Measurements from ENCODE around the gene TRIM72. TPM values are rescaled to one million over a fixed set of nuclear protein-coding genes. Genes with fewer than 3 reads are reported as not detected.
A peak's percentile ranks its signal among the peaks of the same experiment; 100 is the strongest.

TRIM72 gene
- total and polyA plus RNA-seq, 9 of the 15 experiments (the other 6 are each of a cell fraction or from before 2014, with no cell fraction given) = under 0.01 TPM; not detected in 8

DNA sequence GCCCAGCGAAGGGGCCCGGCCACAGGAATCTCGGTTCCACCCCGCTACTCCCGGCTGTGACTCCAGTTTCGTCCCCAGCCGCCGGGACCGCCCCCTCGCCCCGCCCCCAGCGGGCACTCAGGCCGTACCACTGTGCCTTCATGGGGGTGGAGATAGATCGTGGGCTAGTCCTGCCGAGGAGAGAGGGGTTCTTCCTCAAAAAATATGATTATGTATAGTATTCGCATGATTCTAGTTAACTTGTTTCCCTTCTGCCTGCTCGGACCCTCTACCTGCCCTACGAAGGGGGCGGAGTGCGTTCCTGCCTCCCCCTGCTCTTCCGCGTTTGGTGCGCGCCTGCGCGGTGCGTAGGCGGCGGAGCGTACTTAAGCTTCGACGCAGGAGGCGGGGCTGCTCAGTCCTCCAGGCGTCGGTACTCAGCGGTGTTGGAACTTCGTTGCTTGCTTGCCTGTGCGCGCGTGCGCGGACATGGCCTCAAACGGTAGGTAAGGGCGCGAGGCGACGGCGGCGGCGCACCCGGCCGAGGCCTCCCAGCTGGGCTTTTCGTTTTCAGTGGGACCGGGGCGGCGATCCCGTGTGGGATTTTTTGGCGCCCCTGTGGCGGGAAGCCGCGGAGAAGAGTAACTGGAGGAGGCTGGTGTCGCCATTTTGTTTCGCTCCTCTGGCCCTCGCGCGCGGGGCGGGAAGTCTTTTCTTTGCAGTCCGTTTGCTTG is 34.0 kb upstream of the TRIM72 start, which contains the start of gene FUS (continued):
- TF ChIP-seq, protein P1, sequence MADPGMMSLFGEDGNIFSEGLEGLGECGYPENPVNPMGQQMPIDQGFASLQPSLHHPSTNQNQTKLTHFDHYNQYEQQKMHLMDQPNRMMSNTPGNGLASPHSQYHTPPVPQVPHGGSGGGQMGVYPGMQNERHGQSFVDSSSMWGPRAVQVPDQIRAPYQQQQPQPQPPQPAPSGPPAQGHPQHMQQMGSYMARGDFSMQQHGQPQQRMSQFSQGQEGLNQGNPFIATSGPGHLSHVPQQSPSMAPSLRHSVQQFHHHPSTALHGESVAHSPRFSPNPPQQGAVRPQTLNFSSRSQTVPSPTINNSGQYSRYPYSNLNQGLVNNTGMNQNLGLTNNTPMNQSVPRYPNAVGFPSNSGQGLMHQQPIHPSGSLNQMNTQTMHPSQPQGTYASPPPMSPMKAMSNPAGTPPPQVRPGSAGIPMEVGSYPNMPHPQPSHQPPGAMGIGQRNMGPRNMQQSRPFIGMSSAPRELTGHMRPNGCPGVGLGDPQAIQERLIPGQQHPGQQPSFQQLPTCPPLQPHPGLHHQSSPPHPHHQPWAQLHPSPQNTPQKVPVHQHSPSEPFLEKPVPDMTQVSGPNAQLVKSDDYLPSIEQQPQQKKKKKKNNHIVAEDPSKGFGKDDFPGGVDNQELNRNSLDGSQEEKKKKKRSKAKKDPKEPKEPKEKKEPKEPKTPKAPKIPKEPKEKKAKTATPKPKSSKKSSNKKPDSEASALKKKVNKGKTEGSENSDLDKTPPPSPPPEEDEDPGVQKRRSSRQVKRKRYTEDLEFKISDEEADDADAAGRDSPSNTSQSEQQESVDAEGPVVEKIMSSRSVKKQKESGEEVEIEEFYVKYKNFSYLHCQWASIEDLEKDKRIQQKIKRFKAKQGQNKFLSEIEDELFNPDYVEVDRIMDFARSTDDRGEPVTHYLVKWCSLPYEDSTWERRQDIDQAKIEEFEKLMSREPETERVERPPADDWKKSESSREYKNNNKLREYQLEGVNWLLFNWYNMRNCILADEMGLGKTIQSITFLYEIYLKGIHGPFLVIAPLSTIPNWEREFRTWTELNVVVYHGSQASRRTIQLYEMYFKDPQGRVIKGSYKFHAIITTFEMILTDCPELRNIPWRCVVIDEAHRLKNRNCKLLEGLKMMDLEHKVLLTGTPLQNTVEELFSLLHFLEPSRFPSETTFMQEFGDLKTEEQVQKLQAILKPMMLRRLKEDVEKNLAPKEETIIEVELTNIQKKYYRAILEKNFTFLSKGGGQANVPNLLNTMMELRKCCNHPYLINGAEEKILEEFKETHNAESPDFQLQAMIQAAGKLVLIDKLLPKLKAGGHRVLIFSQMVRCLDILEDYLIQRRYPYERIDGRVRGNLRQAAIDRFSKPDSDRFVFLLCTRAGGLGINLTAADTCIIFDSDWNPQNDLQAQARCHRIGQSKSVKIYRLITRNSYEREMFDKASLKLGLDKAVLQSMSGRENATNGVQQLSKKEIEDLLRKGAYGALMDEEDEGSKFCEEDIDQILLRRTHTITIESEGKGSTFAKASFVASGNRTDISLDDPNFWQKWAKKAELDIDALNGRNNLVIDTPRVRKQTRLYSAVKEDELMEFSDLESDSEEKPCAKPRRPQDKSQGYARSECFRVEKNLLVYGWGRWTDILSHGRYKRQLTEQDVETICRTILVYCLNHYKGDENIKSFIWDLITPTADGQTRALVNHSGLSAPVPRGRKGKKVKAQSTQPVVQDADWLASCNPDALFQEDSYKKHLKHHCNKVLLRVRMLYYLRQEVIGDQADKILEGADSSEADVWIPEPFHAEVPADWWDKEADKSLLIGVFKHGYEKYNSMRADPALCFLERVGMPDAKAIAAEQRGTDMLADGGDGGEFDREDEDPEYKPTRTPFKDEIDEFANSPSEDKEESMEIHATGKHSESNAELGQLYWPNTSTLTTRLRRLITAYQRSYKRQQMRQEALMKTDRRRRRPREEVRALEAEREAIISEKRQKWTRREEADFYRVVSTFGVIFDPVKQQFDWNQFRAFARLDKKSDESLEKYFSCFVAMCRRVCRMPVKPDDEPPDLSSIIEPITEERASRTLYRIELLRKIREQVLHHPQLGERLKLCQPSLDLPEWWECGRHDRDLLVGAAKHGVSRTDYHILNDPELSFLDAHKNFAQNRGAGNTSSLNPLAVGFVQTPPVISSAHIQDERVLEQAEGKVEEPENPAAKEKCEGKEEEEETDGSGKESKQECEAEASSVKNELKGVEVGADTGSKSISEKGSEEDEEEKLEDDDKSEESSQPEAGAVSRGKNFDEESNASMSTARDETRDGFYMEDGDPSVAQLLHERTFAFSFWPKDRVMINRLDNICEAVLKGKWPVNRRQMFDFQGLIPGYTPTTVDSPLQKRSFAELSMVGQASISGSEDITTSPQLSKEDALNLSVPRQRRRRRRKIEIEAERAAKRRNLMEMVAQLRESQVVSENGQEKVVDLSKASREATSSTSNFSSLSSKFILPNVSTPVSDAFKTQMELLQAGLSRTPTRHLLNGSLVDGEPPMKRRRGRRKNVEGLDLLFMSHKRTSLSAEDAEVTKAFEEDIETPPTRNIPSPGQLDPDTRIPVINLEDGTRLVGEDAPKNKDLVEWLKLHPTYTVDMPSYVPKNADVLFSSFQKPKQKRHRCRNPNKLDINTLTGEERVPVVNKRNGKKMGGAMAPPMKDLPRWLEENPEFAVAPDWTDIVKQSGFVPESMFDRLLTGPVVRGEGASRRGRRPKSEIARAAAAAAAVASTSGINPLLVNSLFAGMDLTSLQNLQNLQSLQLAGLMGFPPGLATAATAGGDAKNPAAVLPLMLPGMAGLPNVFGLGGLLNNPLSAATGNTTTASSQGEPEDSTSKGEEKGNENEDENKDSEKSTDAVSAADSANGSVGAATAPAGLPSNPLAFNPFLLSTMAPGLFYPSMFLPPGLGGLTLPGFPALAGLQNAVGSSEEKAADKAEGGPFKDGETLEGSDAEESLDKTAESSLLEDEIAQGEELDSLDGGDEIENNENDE (IDR thresholded peaks at IDR 0.05; ENCODE audit: low read depth, low read length) = no peak
- 0 out of 2 replicates have a peak, but pooled peaks have one; percentile 20 for TF ChIP-seq CBX5 (IDR thresholded peaks at IDR 0.05; ENCODE audit: borderline replicate concordance, low read depth)
- TF ChIP-seq, protein P2, sequence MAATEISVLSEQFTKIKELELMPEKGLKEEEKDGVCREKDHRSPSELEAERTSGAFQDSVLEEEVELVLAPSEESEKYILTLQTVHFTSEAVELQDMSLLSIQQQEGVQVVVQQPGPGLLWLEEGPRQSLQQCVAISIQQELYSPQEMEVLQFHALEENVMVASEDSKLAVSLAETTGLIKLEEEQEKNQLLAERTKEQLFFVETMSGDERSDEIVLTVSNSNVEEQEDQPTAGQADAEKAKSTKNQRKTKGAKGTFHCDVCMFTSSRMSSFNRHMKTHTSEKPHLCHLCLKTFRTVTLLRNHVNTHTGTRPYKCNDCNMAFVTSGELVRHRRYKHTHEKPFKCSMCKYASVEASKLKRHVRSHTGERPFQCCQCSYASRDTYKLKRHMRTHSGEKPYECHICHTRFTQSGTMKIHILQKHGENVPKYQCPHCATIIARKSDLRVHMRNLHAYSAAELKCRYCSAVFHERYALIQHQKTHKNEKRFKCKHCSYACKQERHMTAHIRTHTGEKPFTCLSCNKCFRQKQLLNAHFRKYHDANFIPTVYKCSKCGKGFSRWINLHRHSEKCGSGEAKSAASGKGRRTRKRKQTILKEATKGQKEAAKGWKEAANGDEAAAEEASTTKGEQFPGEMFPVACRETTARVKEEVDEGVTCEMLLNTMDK (IDR thresholded peaks at IDR 0.05; ENCODE audit: borderline replicate concordance, insufficient read depth, low read depth, low read length, poor library complexity, severe bottlenecking) = no peak
- peak; percentile 96 for TF ChIP-seq RB1 (IDR thresholded peaks at IDR 0.05; ENCODE audit: low read depth)
- TF ChIP-seq TCF7 (IDR thresholded peaks at IDR 0.05; ENCODE audit: borderline replicate concordance) = 0 out of 2 replicates have a peak, but pooled peaks have one; percentile 63
- TF ChIP-seq, protein P3, sequence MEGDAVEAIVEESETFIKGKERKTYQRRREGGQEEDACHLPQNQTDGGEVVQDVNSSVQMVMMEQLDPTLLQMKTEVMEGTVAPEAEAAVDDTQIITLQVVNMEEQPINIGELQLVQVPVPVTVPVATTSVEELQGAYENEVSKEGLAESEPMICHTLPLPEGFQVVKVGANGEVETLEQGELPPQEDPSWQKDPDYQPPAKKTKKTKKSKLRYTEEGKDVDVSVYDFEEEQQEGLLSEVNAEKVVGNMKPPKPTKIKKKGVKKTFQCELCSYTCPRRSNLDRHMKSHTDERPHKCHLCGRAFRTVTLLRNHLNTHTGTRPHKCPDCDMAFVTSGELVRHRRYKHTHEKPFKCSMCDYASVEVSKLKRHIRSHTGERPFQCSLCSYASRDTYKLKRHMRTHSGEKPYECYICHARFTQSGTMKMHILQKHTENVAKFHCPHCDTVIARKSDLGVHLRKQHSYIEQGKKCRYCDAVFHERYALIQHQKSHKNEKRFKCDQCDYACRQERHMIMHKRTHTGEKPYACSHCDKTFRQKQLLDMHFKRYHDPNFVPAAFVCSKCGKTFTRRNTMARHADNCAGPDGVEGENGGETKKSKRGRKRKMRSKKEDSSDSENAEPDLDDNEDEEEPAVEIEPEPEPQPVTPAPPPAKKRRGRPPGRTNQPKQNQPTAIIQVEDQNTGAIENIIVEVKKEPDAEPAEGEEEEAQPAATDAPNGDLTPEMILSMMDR (IDR thresholded peaks at IDR 0.05 in 2 of 3, conservative IDR thresholded peaks at IDR 0.05 in 1 of 3; ENCODE audit: insufficient read depth in 2 of 3, low read depth in 1 of 3, low read length in 3 of 3) = peak in 2 of 3 experiments; percentile 4 to 5; a peak in 1 of 6 replicates

Data from K562 (cell line).